HG03103 (cell line): Measurements from ENCODE around the gene KLLN.
"Not testable (repeated sequence)": the region's sequence is repeated elsewhere in the genome, so short reads cannot be mapped to it uniquely, and the experiment has no call there.

Experiments used
- ATAC-seq: cut with Tn5 transposase; IDR thresholded peaks from one replicate; pipeline ENCODE4 v1.9.1; 2021; ENCODE audit warnings: low read depth; ENCODE audit not compliant: unreplicated experiment

The KLLN gene

GRCh38 chr10:87867453-87867852 lies 4.1 kb upstream of the KLLN start:
- ATAC-seq: no peak

GRCh38 chr10:87866412-87866974 lies 3.2 kb upstream of the KLLN start:
- no peak for ATAC-seq

- ATAC-seq: no peak
Measured at GRCh38 chr10:87865241-87865881, 2.0 kb upstream of the KLLN start.

GRCh38 chr10:87864496-87865059 lies 1.2 kb upstream of the KLLN start:
- ATAC-seq: no peak

GRCh38 chr10:87863951-87864495 lies 690 bp upstream of the KLLN start:
- ATAC-seq: not testable (repeated sequence)

GRCh38 chr10:87862679-87863052 lies 667 bp downstream of the KLLN start:
- peak; percentile 7 for ATAC-seq

GRCh38 chr10:87861953-87862678 lies 1.2 kb downstream of the KLLN start:
- ATAC-seq: peak; percentile 43

- ATAC-seq: peak; percentile 9
Measured at GRCh38 chr10:87861566-87861952, 1.8 kb downstream of the KLLN start.

- ATAC-seq: no peak
Measured at GRCh38 chr10:87860816-87861403, 2.4 kb downstream of the KLLN start.

- ATAC-seq: no peak
Measured at GRCh38 chr10:87860156-87860795, 3.1 kb downstream of the KLLN start.

GRCh38 chr10:87855665-87856064 lies 7.7 kb downstream of the KLLN start:
- not testable (repeated sequence) for ATAC-seq

- ATAC-seq: not testable (repeated sequence)
Measured at GRCh38 chr10:87855247-87855646, 8.1 kb downstream of the KLLN start.

GRCh38 chr10:87852089-87852488 lies 11.2 kb downstream of the KLLN start:
- no peak for ATAC-seq

- ATAC-seq: no peak
Measured at GRCh38 chr10:87850742-87851205, 12.6 kb downstream of the KLLN start.

GRCh38 chr10:87849001-87849400 lies 14.3 kb downstream of the KLLN start:
- no peak for ATAC-seq

GRCh38 chr10:87847550-87847949 lies 15.8 kb downstream of the KLLN start:
- ATAC-seq: no peak

GRCh38 chr10:87846711-87847110 lies 16.6 kb downstream of the KLLN start:
- not testable (repeated sequence) for ATAC-seq

- ATAC-seq: no peak
Measured at GRCh38 chr10:87846023-87846422, 17.3 kb downstream of the KLLN start.

GRCh38 chr10:87845624-87845998 lies 17.7 kb downstream of the KLLN start:
- no peak for ATAC-seq

- no peak for ATAC-seq
Measured at GRCh38 chr10:87844837-87845623, 18.3 kb downstream of the KLLN start.
